HCT116 (cell line): Measurements from ENCODE around the gene TRDMT1. TPM values are rescaled to one million over a fixed set of nuclear protein-coding genes. Genes with fewer than 3 reads are reported as not detected.

Source experiments
- ATAC-seq: fragments of 200-7000 bp; cut with Tn5 transposase; 2 replicates; pipeline ENCODE4 v1.9.1; 2020; ENCODE audit warnings: mild to moderate bottlenecking, moderate library complexity
- BruUV-seq: library from RNA; stranded (reverse); fragments of 400-500 nt; replicated peaks from 2 replicates; lab custom pipeline; 2021; lab: Mats Ljungman, UMichigan
- CTCF ChIA-PET: fragments of 300-600 bp; sonication (Branson Sonifier 250); formaldehyde crosslinking; loops from one replicate; lab custom pipeline; 2021; ENCODE audit warnings: antibody characterized with exemption; lab: Charles Lee
- POLR2A ChIA-PET: fragments of 300-600, 350-600 bp; sonication (Branson Sonifier 250); formaldehyde crosslinking; loops from one replicate; lab custom pipeline; 2021; ENCODE audit warnings: antibody characterized with exemption; lab: Charles Lee
- RAD21 ChIA-PET, 2 experiments: fragments of 300-600 bp; sonication (Branson Sonifier 250); formaldehyde crosslinking; loops; one replicate each; lab custom pipeline; 2023; ENCODE audit warnings: low total read pairs in 2 of 2; ENCODE audit not compliant: uncharacterized antibody in 2 of 2, unreplicated experiment in 2 of 2, low non-redundant PET in 1 of 2; lab: Charles Lee
- DNase-seq: peaks from one replicate; pipeline ENCODE4 v3.0.0-alpha.2; 2010; ENCODE audit warnings: low read depth, low spot score
- H2AFZ ChIP-seq: fragments of 200-600 bp; shearing (Covaris generic), sonication (generic); 2 replicates; pipeline ENCODE4 v1.6.1; 2017; ENCODE audit warnings: low read depth, mixed run types, mixed read lengths, antibody characterized with exemption, low read length; ENCODE audit not compliant: poor library complexity, severe bottlenecking
- H3K27ac ChIP-seq: 2 replicates; pipeline ENCODE4 v1.5.1; 2012; ENCODE audit warnings: low read depth, low read length
- H3K27me3 ChIP-seq: fragments of 200-600 bp; sonication (generic); 2 replicates; pipeline ENCODE4 v1.6.1; 2016; ENCODE audit warnings: mixed run types, low read length, mixed read lengths; ENCODE audit not compliant: insufficient read depth
- H3K36me3 ChIP-seq, 2 experiments: fragments of 200-500 bp in 1 of 2; fragments of 200-600 bp in 1 of 2; sonication (Bioruptor generic) in 1 of 2; sonication (generic) in 1 of 2; 2 replicates each; pipeline versions ENCODE4 v1.5.1 to v1.6.1; 2014 to 2016; ENCODE audit warnings: low read length in 2 of 2, inconsistent platforms in 1 of 2, mixed read lengths in 1 of 2, mixed run types in 1 of 2; ENCODE audit not compliant: insufficient read depth in 2 of 2, control insufficient read depth in 1 of 2
- H3K4me1 ChIP-seq, 2 experiments: fragments of 200-600 bp in 1 of 2; sonication (generic) in 1 of 2; 2 replicates each; pipeline versions ENCODE4 v1.5.1 to v1.6.1; 2012 to 2017; ENCODE audit warnings: low read length in 2 of 2, inconsistent platforms in 1 of 2, mild to moderate bottlenecking in 1 of 2, mixed read lengths in 1 of 2, mixed run types in 1 of 2, moderate library complexity in 1 of 2; ENCODE audit not compliant: insufficient read depth in 2 of 2, control insufficient read depth in 1 of 2
- H3K4me2 ChIP-seq: fragments of 200-600 bp; sonication (generic); 2 replicates; pipeline ENCODE4 v1.6.1; 2017; ENCODE audit warnings: mixed run types, low read length, mixed read lengths
- H3K4me3 ChIP-seq, 2 experiments: fragments of 200-600 bp in 1 of 2; sonication (generic) in 1 of 2; replicated peaks in 1 of 2; 2 replicates each; pipeline ENCODE4 v1.5.1; 2011 to 2016; ENCODE audit warnings: low read length in 2 of 2, control low read depth in 1 of 2, low read depth in 1 of 2, mild to moderate bottlenecking in 1 of 2, mixed read lengths in 1 of 2, mixed run types in 1 of 2
- H3K79me2 ChIP-seq: fragments of 200-600 bp; sonication (generic); 2 replicates; pipeline ENCODE4 v1.6.1; 2017; ENCODE audit warnings: mild to moderate bottlenecking, mixed run types, low read length, moderate library complexity, mixed read lengths; ENCODE audit not compliant: insufficient read depth
- H3K9ac ChIP-seq: fragments of 200-600 bp; sonication (generic); 2 replicates; pipeline ENCODE4 v1.6.1; 2016; ENCODE audit warnings: low read length, mixed read lengths
- H3K9me2 ChIP-seq: fragments of 200-600 bp; sonication (generic), shearing (Covaris generic); 2 replicates; pipeline ENCODE4 v1.6.1; 2017; ENCODE audit warnings: mixed run types, mild to moderate bottlenecking, moderate library complexity; ENCODE audit not compliant: insufficient read depth
- H3K9me3 ChIP-seq, 2 experiments: fragments of 200-500 bp in 1 of 2; fragments of 200-600 bp in 1 of 2; sonication (Bioruptor generic) in 1 of 2; sonication (generic) in 1 of 2; 2 replicates each; pipeline ENCODE4 v1.6.1; 2014 to 2017; ENCODE audit warnings: low read length in 2 of 2, mixed read lengths in 2 of 2, inconsistent platforms in 1 of 2, low read depth in 1 of 2, mild to moderate bottlenecking in 1 of 2, mixed run types in 1 of 2, moderate library complexity in 1 of 2; ENCODE audit not compliant: control insufficient read depth in 1 of 2, insufficient read depth in 1 of 2
- H4K20me1 ChIP-seq: fragments of 200-600 bp; sonication (generic), shearing (Covaris generic); 2 replicates; pipeline ENCODE4 v1.6.1; 2017; ENCODE audit warnings: mixed run types, mild to moderate bottlenecking, moderate library complexity; ENCODE audit not compliant: insufficient read depth
- ELF1 ChIP-seq: IDR thresholded peaks from 2 replicates; pipeline ENCODE4 v1.6.1; 2012; ENCODE audit warnings: low read depth, borderline replicate concordance
- EZH2 ChIP-seq: fragments of 200-600 bp; sonication (generic); IDR thresholded peaks from 2 replicates; pipeline ENCODE4 v1.6.1; 2017; ENCODE audit warnings: antibody characterized with exemption, mixed run types
- EZH2phosphoT487 ChIP-seq: fragments of 200-600 bp; IDR thresholded peaks from 2 replicates; pipeline ENCODE4 v1.6.1; 2018; ENCODE audit warnings: antibody characterized with exemption, borderline replicate concordance
- FOSL1 ChIP-seq: IDR thresholded peaks from 2 replicates; pipeline ENCODE4 v1.6.1; 2012; ENCODE audit warnings: low read depth
- JUND ChIP-seq: IDR thresholded peaks from 2 replicates; pipeline ENCODE4 v1.6.1; 2012
- POLR2AphosphoS5 ChIP-seq: IDR thresholded peaks from 2 replicates; pipeline ENCODE4 v1.6.1; 2011; ENCODE audit warnings: mild to moderate bottlenecking, low read depth, low read length, moderate library complexity
- RAD21 ChIP-seq: IDR thresholded peaks from 2 replicates; pipeline ENCODE4 v1.6.1; 2012; ENCODE audit warnings: low read depth, mild to moderate bottlenecking
- TCF7L2 ChIP-seq: IDR thresholded peaks from 2 replicates; pipeline ENCODE4 v1.7.0; 2011; ENCODE audit warnings: borderline replicate concordance, inconsistent platforms; ENCODE audit not compliant: insufficient read depth, insufficient read length; ENCODE audit errors: extremely low read depth
- YY1 ChIP-seq: IDR thresholded peaks from 2 replicates; pipeline ENCODE4 v1.6.1; 2011; ENCODE audit warnings: low read length, low read depth, moderate library complexity, mild to moderate bottlenecking; ENCODE audit not compliant: insufficient replicate concordance; ENCODE audit errors: extremely low read depth
- intact Hi-C: fragments of 100-400 bp; cut with micrococcal nuclease; formaldehyde crosslinking; loops from 2 replicates; pipeline ENCODE4 v1.10.0; 2022
- total RNA-seq: library from RNA; stranded (reverse); gene quantifications from one replicate; pipeline ENCODE4 v1.2.1, GENCODE V29; 2021; ENCODE audit not compliant: unreplicated experiment
- TF ChIP-seq, protein P1 (sequence below): IDR thresholded peaks from 2 replicates; pipeline ENCODE4 v1.6.1; 2012
- TF ChIP-seq, protein P2 (sequence below), 3 experiments: fragments of 200-600 bp in 1 of 3; sonication (generic) in 1 of 3; IDR thresholded peaks in 2 of 3; conservative IDR thresholded peaks in 1 of 3; 2 replicates each; pipeline ENCODE4 v1.5.1; 2012 to 2017; ENCODE audit warnings: low read depth in 2 of 3, low read length in 2 of 3, antibody characterized with exemption in 1 of 3, borderline replicate concordance in 1 of 3, control low read depth in 1 of 3, mild to moderate bottlenecking in 1 of 3, mixed read lengths in 1 of 3, mixed run types in 1 of 3, moderate library complexity in 1 of 3; ENCODE audit not compliant: insufficient read depth in 1 of 3
- TF ChIP-seq, protein P3 (sequence below): IDR thresholded peaks from 2 replicates; pipeline ENCODE4 v1.6.1; 2012
- TF ChIP-seq, protein P4 (sequence below): IDR thresholded peaks from 2 replicates; pipeline ENCODE4 v1.6.1; 2012; ENCODE audit warnings: low read depth
- TF ChIP-seq, protein P5 (sequence below): IDR thresholded peaks from 2 replicates; pipeline ENCODE4 v1.6.1; 2011; ENCODE audit warnings: mild to moderate bottlenecking, low read length, moderate library complexity; ENCODE audit not compliant: insufficient replicate concordance; ENCODE audit errors: extremely low read depth

Gene TRDMT1
- total RNA-seq, 1 experiment from 2014 or later, result 8.6 TPM

DNA sequence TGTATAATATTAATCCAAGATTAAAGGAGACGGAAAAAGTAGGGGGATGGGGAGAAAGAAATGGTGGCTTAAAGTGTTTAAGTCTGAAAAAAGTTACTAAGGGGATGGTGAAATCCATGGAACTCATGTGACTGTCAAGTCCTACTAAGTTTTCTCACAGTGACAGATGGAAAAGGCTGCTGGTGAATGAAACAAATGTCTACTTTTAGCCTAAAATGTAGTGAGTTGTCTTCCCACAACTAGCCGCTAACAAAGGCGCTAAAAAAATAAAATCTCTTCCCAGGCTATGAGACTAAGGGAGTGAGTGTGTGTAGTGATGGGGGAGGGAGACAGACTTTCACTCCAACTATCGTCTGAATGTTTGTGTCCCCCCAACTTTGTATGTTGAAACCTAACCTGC lies 39.1 kb upstream of the TRDMT1 start:
- Histone ChIP-seq H3K36me3 (no peaks in the 10 kb centered on the region), H3K79me2 (no peaks in the 10 kb centered on the region), H3K27me3 (no peaks in the 10 kb centered on the region), H3K9me3 (no peaks in the 10 kb centered on the region), H3K4me3 (no peak overlapping the region), H3K4me2 (no peak overlapping the region), H3K9me2 (no peaks in the 10 kb centered on the region), H2AFZ (no peak overlapping the region), H3K9ac (no peak overlapping the region), H3K4me1 (no peaks in the 10 kb centered on the region), H4K20me1 (no peaks in the 10 kb centered on the region), H3K27ac (no peak overlapping the region)
- intact Hi-C loops, result no loop called here
- no peak for ATAC-seq
- POLR2A ChIA-PET, result no interaction called here
- BruUV-seq, result no TSS peak
- CTCF ChIA-PET, result no interaction called here
- no peak for TF ChIP-seq FOSL1
- TF ChIP-seq RAD21, result no peak
- TF ChIP-seq, protein P1, sequence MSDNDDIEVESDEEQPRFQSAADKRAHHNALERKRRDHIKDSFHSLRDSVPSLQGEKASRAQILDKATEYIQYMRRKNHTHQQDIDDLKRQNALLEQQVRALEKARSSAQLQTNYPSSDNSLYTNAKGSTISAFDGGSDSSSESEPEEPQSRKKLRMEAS, result no peak
- TF ChIP-seq, protein P2, sequence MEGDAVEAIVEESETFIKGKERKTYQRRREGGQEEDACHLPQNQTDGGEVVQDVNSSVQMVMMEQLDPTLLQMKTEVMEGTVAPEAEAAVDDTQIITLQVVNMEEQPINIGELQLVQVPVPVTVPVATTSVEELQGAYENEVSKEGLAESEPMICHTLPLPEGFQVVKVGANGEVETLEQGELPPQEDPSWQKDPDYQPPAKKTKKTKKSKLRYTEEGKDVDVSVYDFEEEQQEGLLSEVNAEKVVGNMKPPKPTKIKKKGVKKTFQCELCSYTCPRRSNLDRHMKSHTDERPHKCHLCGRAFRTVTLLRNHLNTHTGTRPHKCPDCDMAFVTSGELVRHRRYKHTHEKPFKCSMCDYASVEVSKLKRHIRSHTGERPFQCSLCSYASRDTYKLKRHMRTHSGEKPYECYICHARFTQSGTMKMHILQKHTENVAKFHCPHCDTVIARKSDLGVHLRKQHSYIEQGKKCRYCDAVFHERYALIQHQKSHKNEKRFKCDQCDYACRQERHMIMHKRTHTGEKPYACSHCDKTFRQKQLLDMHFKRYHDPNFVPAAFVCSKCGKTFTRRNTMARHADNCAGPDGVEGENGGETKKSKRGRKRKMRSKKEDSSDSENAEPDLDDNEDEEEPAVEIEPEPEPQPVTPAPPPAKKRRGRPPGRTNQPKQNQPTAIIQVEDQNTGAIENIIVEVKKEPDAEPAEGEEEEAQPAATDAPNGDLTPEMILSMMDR (IDR thresholded peaks at IDR 0.05 in 2 of 3, conservative IDR thresholded peaks at IDR 0.05 in 1 of 3; ENCODE audit: borderline replicate concordance in 1 of 3, insufficient read depth in 1 of 3, low read depth in 2 of 3, low read length in 2 of 3), result no peak
- TF ChIP-seq TCF7L2, result no peak
- no peak for TF ChIP-seq EZH2
- TF ChIP-seq, protein P3, sequence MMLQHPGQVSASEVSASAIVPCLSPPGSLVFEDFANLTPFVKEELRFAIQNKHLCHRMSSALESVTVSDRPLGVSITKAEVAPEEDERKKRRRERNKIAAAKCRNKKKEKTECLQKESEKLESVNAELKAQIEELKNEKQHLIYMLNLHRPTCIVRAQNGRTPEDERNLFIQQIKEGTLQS, result no peak
- TF ChIP-seq YY1, result no peak
- no peak for TF ChIP-seq JUND
- TF ChIP-seq, protein P4, sequence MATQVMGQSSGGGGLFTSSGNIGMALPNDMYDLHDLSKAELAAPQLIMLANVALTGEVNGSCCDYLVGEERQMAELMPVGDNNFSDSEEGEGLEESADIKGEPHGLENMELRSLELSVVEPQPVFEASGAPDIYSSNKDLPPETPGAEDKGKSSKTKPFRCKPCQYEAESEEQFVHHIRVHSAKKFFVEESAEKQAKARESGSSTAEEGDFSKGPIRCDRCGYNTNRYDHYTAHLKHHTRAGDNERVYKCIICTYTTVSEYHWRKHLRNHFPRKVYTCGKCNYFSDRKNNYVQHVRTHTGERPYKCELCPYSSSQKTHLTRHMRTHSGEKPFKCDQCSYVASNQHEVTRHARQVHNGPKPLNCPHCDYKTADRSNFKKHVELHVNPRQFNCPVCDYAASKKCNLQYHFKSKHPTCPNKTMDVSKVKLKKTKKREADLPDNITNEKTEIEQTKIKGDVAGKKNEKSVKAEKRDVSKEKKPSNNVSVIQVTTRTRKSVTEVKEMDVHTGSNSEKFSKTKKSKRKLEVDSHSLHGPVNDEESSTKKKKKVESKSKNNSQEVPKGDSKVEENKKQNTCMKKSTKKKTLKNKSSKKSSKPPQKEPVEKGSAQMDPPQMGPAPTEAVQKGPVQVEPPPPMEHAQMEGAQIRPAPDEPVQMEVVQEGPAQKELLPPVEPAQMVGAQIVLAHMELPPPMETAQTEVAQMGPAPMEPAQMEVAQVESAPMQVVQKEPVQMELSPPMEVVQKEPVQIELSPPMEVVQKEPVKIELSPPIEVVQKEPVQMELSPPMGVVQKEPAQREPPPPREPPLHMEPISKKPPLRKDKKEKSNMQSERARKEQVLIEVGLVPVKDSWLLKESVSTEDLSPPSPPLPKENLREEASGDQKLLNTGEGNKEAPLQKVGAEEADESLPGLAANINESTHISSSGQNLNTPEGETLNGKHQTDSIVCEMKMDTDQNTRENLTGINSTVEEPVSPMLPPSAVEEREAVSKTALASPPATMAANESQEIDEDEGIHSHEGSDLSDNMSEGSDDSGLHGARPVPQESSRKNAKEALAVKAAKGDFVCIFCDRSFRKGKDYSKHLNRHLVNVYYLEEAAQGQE, result no peak
- TF ChIP-seq POLR2AphosphoS5, result no peak
- TF ChIP-seq ELF1, result no peak
- TF ChIP-seq, protein P5, sequence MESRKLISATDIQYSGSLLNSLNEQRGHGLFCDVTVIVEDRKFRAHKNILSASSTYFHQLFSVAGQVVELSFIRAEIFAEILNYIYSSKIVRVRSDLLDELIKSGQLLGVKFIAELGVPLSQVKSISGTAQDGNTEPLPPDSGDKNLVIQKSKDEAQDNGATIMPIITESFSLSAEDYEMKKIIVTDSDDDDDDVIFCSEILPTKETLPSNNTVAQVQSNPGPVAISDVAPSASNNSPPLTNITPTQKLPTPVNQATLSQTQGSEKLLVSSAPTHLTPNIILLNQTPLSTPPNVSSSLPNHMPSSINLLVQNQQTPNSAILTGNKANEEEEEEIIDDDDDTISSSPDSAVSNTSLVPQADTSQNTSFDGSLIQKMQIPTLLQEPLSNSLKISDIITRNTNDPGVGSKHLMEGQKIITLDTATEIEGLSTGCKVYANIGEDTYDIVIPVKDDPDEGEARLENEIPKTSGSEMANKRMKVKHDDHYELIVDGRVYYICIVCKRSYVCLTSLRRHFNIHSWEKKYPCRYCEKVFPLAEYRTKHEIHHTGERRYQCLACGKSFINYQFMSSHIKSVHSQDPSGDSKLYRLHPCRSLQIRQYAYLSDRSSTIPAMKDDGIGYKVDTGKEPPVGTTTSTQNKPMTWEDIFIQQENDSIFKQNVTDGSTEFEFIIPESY, result no peak
- TF ChIP-seq EZH2phosphoT487, result no peak
- RAD21 ChIA-PET, result no interaction called here
- DNase-seq, result no peak
